Prostate gland (tissue), 2 donors: ENCODE results near the gene ACE2.

Experiments
- POLR2AphosphoS5 ChIP-seq: sonication (generic); formaldehyde crosslinking; IDR thresholded peaks from one replicate; pipeline ENCODE4 v1.6.1; 2017; ENCODE audit warnings: antibody characterized with exemption
- TF ChIP-seq, protein P1 (sequence below), 4 experiments: fragments of 200-600 bp in 2 of 4; fragments of 450-650 bp in 2 of 4; sonication (generic) in 2 of 4; IDR thresholded peaks; 1 replicate in 3 of 4; 2 replicates in 1 of 4; pipeline ENCODE4 v1.5.1; 2016 to 2019; ENCODE audit warnings: antibody characterized with exemption in 4 of 4, mild to moderate bottlenecking in 2 of 4, moderate library complexity in 2 of 4

DNA sequence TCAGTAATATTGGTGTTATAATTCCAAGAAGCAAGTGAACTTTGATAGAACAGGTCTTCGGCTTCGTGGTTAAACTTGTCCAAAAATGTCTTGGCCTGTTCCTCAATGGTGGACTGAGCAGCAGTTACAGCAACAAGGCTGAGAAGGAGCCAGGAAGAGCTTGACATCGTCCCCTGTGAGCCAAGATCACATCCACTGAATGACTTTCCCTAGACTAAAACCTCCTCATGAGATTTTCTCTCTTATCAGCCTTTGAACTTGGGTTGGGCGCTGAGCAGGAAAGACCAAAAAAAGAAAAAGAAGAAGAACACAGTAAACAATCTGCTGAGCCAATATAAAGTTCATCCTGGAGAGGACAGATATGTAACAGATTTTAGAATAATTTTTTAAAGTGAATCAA lies at the start of gene ACE2:
- TF ChIP-seq, protein P1, sequence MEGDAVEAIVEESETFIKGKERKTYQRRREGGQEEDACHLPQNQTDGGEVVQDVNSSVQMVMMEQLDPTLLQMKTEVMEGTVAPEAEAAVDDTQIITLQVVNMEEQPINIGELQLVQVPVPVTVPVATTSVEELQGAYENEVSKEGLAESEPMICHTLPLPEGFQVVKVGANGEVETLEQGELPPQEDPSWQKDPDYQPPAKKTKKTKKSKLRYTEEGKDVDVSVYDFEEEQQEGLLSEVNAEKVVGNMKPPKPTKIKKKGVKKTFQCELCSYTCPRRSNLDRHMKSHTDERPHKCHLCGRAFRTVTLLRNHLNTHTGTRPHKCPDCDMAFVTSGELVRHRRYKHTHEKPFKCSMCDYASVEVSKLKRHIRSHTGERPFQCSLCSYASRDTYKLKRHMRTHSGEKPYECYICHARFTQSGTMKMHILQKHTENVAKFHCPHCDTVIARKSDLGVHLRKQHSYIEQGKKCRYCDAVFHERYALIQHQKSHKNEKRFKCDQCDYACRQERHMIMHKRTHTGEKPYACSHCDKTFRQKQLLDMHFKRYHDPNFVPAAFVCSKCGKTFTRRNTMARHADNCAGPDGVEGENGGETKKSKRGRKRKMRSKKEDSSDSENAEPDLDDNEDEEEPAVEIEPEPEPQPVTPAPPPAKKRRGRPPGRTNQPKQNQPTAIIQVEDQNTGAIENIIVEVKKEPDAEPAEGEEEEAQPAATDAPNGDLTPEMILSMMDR (IDR thresholded peaks at IDR 0.05), result no peak
- TF ChIP-seq POLR2AphosphoS5, result no peak
